ENCODE measurements around the gene ST6GALNAC1. TPM values are rescaled to one million over a fixed set of nuclear protein-coding genes. Genes with fewer than 3 reads are reported as not detected.

Gene ST6GALNAC1
- total and polyA plus RNA-seq, 7 donors: 0.38 to 3.6 (median 0.56) TPM

GRCh38 chr17:76670718-76671122, 27.2 kb upstream of the ST6GALNAC1 start:
- peak overlapping the region; percentile 74 for H3K4me3 ChIP-seq
- no peaks in the 10 kb centered on the region for H3K36me3 ChIP-seq (ENCODE audit: insufficient read depth in 1 of 2, low read depth in 1 of 2)
- intact Hi-C loops (cut with DNase I): no loop called here
- DNase-seq: no peak
- H3K27ac ChIP-seq: peak overlapping the region; percentile 87
- 63 to 65% (median 65%) methylated on average over 9 of the region's 9 CpGs for WGBS, 3 donors
- TF ChIP-seq, protein P1, sequence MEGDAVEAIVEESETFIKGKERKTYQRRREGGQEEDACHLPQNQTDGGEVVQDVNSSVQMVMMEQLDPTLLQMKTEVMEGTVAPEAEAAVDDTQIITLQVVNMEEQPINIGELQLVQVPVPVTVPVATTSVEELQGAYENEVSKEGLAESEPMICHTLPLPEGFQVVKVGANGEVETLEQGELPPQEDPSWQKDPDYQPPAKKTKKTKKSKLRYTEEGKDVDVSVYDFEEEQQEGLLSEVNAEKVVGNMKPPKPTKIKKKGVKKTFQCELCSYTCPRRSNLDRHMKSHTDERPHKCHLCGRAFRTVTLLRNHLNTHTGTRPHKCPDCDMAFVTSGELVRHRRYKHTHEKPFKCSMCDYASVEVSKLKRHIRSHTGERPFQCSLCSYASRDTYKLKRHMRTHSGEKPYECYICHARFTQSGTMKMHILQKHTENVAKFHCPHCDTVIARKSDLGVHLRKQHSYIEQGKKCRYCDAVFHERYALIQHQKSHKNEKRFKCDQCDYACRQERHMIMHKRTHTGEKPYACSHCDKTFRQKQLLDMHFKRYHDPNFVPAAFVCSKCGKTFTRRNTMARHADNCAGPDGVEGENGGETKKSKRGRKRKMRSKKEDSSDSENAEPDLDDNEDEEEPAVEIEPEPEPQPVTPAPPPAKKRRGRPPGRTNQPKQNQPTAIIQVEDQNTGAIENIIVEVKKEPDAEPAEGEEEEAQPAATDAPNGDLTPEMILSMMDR (IDR thresholded peaks at IDR 0.05): no peak
- H3K4me1 ChIP-seq: peaks cover 7% of the 10 kb centered on the region
- H3K27me3 ChIP-seq (ENCODE audit: insufficient read depth in 3 of 3, low read length in 2 of 3): peaks cover 0 to 1% (median 0%) of the 10 kb centered on the region in 3 donors
- H3K9me3 ChIP-seq: no peaks in the 10 kb centered on the region
- no peak for ATAC-seq

GRCh38 chr17:76670020-76670717, 26.6 kb upstream of the ST6GALNAC1 start:
- Histone ChIP-seq H3K27me3 (ENCODE audit: insufficient read depth in 3 of 3, low read length in 2 of 3) (peaks cover 0 to 1% (median 0%) of the 10 kb centered on the region in 3 donors), H3K4me1 (peaks cover 7% of the 10 kb centered on the region), H3K27ac (no peak overlapping the region), H3K4me3 (no peak overlapping the region), H3K36me3 (ENCODE audit: insufficient read depth in 1 of 2, low read depth in 1 of 2) (no peaks in the 10 kb centered on the region), H3K9me3 (no peaks in the 10 kb centered on the region)
- intact Hi-C loops (cut with DNase I): no loop called here
- no peak for ATAC-seq
- TF ChIP-seq, protein P1 (IDR thresholded peaks at IDR 0.05): no peak
- WGBS, 3 donors: 93 to 94% (median 93%) methylated on average over 9 of the region's 9 CpGs
- no peak for DNase-seq

GRCh38 chr17:76667786-76668453, 24.4 kb upstream of the ST6GALNAC1 start:
- Histone ChIP-seq H3K36me3 (ENCODE audit: insufficient read depth in 1 of 2, low read depth in 1 of 2) (no peaks in the 10 kb centered on the region), H3K27me3 (ENCODE audit: insufficient read depth in 3 of 3, low read length in 2 of 3) (peaks cover 0 to 1% (median 0%) of the 10 kb centered on the region in 3 donors), H3K27ac (no peak overlapping the region), H3K4me3 (no peak overlapping the region), H3K4me1 (peaks cover 7% of the 10 kb centered on the region), H3K9me3 (no peaks in the 10 kb centered on the region)
- intact Hi-C loops (cut with DNase I): no loop called here
- TF ChIP-seq, protein P1 (IDR thresholded peaks at IDR 0.05): no peak
- WGBS, 3 donors: 53 to 68% (median 54%) methylated on average over 14 of the region's 14 CpGs
- DNase-seq (no peak), ATAC-seq (no peak)

DNA sequence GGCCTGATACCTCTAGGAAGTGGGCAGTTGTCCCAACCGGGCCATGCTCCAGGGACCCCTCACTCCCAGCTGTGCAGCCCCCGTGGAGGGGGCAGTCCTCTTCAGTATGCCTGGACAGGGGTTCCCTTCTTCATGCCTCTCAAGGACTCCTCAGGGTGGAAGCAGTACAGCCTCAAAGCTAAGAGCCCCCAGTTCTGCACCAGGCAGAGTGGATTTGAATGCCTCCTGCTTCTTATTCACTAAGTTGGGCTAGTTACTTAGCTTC, 23.9 kb upstream of the ST6GALNAC1 start:
- H3K9me3 ChIP-seq: no peaks in the 10 kb centered on the region

More for the DNA sequence above, 23.9 kb upstream of the ST6GALNAC1 start:
- DNase-seq: no peak
- TF ChIP-seq, protein P1 (IDR thresholded peaks at IDR 0.05): no peak
- intact Hi-C loops (cut with DNase I): no loop called here
- H3K27ac ChIP-seq: no peak overlapping the region
- WGBS, 3 donors: 41 to 44% (median 42%) methylated on average over 2 of the region's 2 CpGs
- no peak overlapping the region for H3K4me3 ChIP-seq
- no peaks in the 10 kb centered on the region for H3K36me3 ChIP-seq (ENCODE audit: insufficient read depth in 1 of 2, low read depth in 1 of 2)
- ATAC-seq: no peak
- H3K27me3 ChIP-seq (ENCODE audit: insufficient read depth in 3 of 3, low read length in 2 of 3): peaks cover 0 to 1% (median 0%) of the 10 kb centered on the region in 3 donors
- H3K4me1 ChIP-seq: peaks cover 2% of the 10 kb centered on the region

Data from psoas muscle (tissue), 8 donors.